ENCODE results near the gene EXTL1.
"Not testable (repeated sequence)": the region's sequence is repeated elsewhere in the genome, so short reads cannot be mapped to it uniquely, and the experiment has no call there.

The EXTL1 gene, protein sequence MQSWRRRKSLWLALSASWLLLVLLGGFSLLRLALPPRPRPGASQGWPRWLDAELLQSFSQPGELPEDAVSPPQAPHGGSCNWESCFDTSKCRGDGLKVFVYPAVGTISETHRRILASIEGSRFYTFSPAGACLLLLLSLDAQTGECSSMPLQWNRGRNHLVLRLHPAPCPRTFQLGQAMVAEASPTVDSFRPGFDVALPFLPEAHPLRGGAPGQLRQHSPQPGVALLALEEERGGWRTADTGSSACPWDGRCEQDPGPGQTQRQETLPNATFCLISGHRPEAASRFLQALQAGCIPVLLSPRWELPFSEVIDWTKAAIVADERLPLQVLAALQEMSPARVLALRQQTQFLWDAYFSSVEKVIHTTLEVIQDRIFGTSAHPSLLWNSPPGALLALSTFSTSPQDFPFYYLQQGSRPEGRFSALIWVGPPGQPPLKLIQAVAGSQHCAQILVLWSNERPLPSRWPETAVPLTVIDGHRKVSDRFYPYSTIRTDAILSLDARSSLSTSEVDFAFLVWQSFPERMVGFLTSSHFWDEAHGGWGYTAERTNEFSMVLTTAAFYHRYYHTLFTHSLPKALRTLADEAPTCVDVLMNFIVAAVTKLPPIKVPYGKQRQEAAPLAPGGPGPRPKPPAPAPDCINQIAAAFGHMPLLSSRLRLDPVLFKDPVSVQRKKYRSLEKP

DNA sequence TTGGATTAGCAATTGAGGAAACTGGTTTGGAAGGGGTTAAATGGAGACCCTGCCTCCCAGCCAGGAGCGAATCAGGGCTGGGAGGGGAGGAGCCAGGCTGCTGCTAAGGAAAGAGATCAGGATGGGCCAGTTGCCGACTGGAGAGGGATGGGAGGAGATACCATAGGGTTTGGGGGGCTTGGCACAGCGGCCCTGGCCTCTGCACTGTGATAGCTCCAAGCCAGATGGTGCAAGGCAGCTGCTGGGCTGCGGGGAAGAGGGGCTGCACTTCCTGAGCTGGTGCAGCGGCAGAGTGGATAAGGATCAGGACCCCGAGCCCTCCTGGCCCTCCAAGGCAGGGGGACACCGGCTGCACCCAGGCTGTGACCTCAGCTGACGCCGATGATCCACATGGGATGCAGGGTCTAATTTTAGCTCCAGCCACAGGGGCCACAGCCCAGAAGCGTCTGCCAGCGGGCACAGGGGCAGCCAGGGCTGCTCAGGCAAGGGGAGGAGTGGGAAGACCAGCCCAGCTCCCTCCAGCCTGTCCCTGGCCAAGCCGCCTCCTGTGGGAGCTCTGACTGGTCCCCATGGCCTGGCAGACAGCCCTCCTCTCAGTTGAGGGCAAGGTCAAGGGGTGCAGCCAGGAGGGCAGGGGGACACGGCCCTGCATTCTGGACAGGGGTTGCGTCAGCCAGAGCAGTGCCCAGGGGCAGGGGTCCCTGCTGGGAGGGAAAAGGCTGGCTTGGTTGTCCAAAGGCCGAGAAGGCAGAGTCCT is at the start of gene EXTL1:
Gene EXTL1, plus strand, starts transcription at position 129 of the 757 bp plus-strand sequence. CDS start 872 bp downstream, outside the sequence.
- DNase-seq: no peak

DNA sequence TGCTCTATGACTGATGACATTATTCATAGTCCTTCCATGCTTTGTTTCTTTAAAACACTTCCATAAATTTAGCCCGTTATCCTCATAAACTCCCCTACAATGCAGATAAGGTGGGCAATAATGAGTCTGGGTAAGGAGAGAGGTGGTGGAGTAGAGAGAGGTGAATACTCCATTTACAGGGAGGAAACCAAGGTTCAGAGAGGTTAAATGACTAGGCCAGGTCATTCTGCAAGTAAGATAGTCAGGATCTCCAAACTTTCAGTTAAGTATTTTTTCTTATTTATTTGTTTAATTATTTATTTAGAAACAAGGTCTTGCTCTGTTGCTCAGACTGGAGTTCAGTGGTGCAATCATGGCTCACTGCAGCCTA is 49.8 kb upstream of the EXTL1 start:
- peak; percentile 22 for DNase-seq

DNA sequence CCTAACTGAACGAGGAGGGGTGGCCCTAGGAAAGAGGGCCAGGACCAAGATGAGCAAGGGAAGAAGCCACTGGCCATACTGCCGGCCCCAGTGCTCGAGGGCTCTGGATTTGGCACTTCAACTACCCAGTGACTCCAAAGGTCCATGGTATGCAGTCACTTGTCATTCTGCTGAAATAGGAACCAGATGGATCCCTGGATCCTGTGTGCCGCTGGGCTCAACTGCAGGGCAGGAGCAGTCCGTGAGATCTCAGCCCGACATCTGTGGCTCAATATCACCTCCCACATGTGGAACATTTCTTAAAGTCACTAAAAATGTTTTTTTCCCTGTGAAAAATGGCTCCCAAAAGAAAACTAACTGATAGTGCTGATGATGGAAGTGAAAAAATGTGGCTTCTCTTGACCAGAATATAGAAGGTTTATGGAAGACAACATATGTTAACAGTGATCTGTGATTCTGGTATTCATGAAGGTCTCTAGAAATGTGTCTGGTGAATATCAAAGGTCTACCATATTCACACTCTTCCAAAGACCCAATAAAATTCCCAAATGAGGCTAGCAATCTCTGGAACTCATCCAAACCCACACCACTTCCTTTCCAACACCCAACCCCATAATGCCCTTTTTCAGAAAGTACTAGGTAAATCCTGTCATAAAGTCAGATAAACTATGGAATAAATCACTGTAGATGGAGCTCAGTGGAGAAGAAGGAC is 47.8 kb upstream of the EXTL1 start:
- no peak for DNase-seq

DNA sequence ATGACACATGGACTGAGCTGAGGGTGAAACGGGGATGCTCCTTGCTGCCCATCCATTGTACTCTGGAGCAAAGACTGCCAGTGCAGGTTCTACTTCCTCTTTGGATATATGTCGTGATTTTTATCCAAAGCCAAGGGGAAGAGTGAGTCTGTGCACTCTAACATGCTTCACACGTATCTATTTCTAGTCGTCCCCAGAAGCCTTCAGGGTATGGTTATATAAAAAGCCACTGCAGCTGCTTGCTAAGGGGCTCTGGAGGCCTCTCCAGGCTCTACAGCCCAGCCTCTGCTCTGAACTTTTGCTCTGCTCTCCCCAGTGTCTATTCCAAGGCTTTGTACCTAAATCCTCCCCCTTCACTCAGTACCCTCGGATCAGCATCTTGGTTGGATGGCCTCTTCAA is 43.8 kb upstream of the EXTL1 start:
- DNase-seq: no peak

DNA sequence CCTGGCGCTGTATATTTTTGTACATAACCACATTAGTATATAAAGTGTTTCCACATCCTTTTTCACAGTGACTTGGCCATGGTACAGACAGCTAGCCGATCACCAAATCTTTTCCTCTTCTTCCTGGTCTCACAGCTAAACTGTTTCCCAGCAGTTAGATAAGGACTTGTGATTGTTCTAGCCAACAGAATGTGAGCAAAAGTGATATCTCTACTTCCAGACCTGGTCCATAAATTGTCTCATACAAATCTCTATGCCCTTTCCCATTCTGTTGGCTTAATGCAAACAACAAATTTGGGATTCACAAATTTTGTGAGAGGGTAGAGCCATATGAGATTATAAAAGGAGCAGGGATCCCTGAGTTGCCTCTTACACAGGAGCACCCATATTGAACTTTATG is 43.2 kb upstream of the EXTL1 start:
- no peak for DNase-seq

DNA sequence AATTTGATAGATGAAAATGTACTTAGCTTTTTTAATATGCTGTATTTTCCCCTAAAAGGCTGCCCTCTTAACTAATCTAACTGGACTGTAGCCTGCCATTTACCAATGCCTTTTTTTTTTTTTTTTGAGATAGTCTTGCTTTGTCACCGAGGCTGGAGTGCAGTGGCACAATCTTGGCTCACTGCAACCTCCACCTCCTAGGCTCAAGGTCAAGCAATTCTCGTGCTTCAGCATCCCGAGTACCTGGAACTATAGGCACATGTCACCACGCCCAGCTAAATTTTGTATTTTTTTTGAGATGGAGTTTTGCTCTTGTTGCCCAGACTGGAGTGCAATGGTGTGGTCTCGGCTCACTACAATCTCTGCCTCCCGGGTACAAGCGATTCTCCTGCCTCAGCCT is 42.4 kb upstream of the EXTL1 start:
- no peak for DNase-seq

DNA sequence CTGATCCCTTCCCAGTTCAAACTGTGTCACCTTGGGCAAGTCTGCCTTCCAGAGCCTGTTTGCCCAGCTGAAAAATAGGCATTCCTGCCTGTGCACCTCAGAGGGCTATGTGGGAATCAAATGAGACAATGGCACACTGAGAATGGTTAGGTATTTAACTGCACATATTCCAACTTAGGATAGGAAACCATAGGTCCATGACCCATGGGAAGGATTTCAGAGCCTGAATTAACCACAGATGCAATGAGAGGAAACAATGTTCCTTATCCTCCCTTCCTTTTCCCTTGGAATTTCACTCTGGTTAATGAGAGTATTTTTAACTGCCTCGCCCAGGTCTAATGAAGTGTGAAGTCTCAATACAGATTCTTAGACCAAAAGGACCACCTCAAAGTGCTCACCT is 36.4 kb upstream of the EXTL1 start:
- DNase-seq: no peak

DNA sequence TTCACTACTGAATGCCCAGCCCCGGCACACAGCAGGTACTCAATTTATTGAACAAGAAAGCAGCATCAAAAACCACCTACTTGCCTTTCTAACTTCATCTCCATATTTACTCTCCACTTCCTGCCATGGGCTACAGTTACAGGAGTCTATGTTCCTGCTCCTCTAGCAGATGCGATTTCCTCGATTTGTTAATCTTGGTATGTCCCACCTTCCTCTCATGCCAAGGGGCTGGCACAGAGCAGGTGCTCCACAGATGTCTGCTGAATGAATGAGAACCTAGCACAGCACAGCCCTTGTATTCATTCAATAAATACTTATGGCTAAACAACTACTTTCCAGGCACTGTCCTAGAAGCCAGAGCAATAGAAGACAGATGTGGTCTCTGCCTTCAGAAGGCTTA is 35.9 kb upstream of the EXTL1 start:
- DNase-seq: no peak

DNA sequence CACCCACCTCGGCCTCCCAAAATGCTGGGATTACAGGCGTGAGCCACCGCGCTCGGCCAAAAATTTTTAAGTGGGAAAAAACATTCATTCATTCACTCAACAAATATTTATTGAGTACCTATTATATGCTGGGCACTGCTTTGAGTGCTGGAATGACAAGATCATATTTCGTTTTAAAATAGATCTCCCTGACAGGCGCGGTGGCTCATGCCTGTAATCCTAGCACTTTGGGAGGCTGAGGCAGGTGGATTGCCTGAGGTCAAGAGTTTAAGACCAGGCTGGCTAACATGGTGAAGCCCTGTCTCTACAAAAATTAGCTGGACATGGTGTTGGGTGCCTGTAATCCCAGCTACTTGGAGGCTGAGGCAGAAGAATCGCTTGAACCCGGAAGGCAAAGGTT is 34.8 kb upstream of the EXTL1 start:
- not testable (repeated sequence) for DNase-seq

DNA sequence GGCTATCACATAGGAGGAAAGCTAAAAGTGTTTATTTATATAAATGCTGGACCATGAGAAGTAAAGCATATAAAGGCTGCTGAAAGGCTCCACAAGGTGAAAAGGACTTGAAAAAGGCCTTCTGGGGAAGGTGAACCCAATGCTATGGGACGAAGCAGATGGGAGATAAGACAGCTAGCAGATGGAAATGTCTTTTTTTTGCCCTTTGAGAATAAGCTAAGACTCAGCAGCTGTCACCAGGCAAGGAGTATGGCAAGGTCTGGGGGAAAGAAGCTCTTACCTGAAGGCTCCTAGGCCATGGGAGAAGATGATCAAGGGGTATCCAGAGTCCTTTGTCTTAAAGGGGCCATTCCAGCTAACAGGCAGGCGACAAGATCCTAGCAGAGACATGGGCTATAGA is 33.6 kb upstream of the EXTL1 start:
- no peak for DNase-seq

DNA sequence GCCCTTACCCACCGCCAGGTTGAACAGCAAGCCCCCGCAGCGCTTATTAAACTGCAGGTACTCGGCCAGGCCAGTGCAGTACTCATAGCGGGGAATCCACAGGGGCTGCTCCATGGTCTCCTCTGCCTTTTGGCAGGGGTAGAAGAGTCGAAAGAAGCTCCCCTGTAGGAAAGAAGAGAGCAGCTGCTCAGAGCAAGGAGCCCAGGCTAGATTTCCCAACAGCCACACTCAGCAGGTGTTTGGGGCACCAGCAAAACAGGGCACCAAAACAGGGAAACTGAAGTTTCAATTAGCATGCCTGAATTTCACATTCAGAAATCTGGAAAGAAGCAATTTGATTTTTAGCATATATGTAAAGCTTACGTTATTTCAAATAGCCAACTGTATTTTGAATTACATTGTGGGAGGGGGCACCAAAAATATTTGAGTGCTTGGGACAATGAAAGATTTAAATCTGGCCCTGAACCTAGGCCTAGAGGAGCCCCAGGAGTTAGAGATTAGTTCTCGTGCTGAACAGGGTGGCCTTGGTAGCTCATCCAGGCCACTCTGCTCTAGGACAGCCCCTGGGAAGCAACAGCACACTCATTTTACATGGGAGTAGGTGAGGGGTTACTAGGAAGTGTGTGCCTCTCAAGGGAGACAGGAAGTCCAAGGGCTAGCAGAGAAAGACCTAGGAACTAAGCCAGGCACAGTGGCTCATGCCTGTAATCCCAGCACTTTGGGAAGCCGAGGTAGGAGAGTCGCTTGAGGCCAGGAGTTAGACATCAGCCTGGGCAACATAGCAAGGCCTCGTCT is 31.9 kb upstream of the EXTL1 start:
- DNase-seq: peak; percentile 41

DNA sequence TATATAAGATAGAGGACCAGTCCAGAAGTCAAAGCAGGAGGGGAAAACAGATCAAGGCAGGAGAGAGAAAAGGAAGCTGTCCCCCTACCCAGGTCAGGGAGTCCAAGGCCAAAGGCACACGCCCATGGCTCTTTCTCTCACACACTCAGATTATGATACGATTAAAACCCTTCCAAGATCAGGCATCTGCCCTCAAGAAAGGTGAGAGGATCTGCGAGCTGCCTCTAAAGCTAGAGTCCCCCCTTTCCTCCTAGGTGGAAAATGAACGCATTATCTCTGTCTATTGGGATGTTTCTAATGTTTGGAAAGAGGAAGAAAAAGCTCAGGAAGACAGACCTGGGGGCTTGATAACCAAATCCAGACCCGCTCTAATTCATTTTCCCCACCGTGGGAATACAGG is 31.3 kb upstream of the EXTL1 start:
- DNase-seq: peak; percentile 36

DNA sequence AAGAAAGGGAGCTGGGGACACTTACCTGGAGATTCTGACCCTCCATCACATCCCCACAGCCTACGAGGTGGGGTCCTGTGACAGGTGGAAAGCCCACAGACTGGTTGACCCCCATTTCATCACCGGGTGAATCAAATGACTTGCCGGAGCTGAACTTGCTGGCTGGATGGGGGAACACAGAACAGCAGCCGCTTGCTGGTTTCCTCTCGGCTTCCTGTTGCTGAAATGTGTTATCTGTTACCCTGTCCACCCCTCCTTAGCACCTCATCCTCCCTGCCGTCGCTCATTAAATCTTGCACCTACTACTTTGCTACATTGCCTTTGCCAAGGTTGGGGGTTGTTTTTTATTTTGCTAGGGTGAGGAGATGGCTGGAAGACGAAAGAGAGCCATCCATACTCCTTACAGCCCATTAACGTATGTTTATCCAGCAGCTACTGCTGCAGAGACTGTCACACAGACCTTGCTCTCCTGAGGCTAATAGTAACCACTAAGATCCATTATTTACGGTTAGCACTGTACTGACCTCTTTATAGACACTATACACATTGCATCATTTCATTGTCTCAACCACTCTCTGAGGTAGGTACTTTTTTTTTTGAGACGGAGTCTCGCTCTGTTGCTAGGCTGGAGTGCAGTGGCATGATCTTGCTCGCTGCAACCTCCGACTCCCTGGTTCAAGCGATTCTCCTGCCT is 30.7 kb upstream of the EXTL1 start:
- DNase-seq: peak; percentile 78

DNA sequence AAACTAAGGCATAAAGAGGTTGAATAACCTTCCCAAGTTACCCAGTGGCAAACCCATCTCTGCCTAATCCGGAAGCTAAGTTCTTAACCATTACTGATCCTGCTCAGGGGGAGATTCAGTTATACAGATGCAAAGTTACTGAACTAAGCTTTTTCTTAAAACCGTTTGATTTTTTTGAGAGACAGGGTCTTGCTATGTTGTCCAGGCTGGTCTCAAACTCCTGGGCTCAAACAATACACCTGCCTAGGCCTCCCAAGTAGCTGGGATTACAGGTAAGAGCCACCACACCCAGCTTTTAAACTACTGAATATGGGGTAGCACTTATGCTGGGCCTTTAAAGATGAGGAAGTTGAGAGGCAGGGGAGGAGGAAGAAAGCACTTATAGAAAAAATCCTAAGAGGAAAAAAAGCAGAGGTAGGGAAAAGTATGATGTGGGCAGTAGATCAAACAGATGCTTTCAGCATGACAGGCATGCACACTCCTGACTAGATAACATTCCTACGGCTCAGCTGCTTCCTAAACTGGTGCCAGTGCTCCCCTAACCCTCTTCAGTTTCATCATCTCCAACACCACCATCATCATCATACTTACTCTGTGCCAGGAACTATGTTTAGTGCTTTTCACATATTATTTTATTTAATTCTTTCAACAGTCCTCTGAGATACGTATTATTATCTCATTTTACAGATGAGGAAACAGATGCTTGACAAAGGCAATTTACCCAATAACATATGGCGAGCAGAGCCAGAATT is 29.5 kb upstream of the EXTL1 start:
- DNase-seq: no peak

DNA sequence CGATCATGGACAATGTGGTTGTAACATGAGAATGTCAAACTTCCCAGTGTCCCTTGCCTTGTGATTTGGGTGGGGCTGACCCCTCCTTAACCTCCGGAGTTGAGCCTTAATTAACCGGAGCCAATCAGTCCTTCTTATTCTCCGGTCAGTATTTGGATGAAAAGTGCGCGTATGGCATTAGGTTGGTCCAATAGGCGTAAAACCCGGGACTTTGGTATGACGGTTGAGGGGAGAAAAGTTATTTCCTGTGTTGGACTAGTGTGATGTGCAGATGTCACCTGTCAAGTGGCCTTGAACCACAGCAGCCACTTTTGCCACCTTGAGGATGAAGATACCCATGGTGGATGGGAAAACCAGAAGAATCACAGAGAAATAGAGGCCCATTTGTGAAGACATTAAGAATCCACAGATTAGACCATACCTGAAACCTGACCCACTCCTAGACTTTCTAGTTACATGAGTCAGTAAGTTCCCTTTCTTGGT is 28.8 kb upstream of the EXTL1 start:
- DNase-seq: no peak

DNA sequence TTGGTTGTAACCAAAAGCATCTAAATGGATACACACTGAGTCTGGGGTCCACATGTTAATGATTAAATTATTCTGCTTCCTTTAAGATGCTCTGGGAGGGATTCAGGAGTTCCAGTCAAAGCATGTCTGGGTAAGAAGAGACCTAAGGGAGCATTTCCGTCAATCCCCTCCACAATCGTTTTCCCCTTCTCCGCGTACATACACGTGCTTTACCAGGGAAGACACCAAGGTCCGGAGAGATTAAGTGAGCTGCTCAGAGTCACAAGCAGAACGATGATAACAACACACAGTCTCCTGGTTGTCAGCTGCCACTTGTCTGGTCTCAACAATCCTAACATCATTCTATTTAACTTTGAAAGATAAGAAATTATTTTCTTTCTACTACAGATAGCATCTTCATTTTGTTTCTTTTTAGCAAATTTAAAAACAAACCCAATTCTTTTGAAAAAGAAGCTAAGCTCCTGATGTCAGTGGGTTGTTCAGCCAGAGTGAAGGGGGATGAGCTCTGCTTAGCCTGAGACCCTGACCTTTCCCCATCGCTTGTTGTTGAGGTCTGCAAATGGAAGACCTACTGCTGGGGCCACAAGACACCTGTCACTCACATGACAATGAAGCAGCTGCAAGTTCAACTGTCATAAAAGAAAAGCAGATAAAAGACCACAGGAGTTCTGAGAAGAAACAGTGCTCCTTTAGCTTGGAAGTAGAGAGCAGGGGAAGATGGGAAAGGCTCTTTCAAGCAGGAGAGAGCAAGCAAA is 28.2 kb upstream of the EXTL1 start:
- DNase-seq: no peak

DNA sequence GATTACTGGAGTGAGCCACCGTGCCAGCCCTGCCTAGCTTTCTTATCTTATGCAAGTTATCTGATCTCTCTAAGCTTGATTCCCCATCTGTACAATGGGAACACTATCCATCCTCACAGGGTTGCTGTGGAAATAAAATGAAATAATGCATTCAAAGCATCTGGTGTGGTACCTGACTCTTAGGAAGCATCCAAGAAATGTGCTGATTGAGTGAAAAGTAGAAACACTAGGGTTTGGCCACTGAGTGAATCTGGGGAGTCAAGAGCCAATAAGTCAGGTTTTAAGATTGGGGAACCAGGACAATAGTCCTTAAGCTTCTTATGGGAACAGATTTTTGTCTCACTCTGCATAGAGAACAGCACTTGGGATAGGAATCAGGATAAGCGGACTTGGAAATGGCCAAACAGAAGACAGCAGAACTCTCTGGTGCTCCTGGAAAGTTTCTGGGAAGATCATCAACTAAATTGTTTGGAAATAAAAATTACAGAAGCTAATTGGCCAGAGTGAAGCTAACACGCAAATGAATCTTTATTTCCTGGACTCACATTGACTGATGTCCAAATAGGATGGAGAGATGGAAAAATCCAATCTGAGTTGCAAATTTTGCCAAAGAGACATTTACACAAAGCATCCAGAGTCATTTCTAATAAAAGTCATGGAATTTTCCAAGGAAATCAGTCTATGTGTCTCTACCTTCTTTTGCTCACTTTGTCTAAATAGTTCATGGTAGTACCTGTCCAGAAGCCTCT is 27.0 kb upstream of the EXTL1 start:
- DNase-seq: no peak

DNA sequence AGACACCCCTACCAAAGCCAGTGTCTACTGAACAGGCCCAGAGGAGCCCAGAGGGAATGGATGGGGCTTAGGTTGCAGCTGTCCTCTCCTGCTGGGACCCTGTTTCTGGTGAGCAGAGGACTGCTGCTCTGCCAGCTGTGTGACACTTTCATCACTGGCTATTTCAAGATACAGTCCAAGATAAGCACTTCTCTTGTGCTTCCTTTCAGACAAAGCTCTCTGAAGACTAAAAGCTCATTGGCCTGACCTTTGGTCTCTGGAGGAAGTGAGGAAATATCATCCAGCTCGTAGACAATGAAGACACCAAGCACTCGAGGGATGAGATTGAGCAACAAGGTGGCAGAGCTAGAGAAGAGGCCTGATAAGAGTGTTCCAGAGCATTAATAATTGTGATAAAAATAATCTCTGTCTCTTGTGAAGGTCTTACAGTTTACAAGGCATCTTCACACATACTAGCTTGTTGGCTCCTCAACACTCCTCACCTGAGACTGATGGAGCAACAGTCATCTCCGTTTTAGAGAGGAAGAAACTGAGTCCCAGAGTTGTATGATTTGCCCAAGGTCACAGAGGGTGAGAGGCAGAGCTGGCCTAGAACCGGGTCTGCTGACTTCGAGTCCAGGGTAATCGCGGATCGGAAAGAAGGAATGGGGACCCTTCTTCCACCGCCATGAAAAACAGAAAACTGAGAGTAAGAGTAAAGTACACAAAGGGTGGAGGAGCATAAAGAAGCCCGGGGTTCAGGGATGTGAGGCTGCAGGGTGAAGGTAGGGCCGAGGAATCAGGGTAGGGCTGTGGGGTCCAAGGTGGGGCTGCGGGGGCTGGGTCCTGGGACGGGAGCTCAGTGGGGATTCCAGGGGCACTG is 24.4 kb upstream of the EXTL1 start:
- DNase-seq: peak; percentile 64

Data from activated effector memory CD4-positive, alpha-beta T cell treated with anti-CD3 and anti-CD28 coated beads, Interleukin-2, amount 50 U/mL, for 16 hours (primary cell).